HT1080 (cell line): ENCODE measurements around the gene ZDHHC8. TPM values are rescaled to one million over a fixed set of nuclear protein-coding genes. Genes with fewer than 3 reads are reported as not detected.

Experiments used
- DNase-seq: peaks from one replicate; pipeline ENCODE4 v3.0.0-alpha.2; 2015; ENCODE audit warnings: low read depth
- total RNA-seq: library from RNA; depleted of rRNA; stranded (reverse); fragments of >200 nt; shearing (Covaris generic); gene quantifications from 2 replicates; pipeline ENCODE4 v1.2.3, GENCODE V29; 2014

ZDHHC8 gene
- total RNA-seq, 1 experiment from 2014 or later, result 29.0 TPM

DNA sequence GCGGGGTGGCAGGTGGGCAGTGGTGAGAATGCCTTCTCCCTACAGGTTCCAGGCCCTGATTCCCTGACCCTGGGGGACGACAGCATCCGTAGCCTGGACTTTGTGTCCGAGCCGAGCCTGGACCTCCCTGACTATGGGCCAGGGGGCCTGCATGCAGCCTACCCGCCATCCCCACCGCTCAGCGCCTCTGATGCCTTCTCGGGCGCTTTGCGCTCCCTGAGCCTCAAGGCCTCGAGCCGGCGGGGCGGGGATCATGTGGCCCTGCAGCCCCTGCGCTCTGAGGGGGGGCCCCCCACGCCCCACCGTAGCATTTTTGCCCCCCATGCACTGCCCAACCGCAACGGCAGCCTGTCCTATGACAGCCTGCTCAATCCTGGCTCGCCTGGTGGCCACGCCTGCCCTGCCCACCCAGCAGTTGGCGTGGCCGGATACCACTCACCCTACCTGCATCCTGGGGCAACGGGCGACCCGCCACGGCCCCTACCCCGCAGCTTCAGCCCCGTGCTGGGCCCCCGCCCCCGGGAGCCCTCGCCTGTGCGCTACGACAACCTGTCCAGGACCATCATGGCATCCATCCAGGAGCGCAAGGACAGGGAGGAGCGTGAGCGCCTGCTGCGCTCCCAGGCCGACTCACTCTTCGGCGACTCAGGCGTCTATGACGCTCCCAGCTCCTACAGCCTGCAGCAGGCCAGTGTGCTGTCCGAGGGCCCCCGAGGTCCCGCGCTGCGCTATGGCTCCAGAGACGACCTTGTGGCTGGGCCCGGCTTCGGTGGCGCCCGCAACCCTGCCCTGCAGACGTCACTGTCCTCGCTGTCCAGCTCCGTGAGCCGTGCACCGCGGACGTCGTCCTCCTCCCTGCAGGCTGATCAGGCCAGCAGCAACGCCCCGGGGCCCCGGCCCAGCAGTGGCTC, 11.4 kb downstream of the ZDHHC8 start:
- DNase-seq, result no peak

DNA sequence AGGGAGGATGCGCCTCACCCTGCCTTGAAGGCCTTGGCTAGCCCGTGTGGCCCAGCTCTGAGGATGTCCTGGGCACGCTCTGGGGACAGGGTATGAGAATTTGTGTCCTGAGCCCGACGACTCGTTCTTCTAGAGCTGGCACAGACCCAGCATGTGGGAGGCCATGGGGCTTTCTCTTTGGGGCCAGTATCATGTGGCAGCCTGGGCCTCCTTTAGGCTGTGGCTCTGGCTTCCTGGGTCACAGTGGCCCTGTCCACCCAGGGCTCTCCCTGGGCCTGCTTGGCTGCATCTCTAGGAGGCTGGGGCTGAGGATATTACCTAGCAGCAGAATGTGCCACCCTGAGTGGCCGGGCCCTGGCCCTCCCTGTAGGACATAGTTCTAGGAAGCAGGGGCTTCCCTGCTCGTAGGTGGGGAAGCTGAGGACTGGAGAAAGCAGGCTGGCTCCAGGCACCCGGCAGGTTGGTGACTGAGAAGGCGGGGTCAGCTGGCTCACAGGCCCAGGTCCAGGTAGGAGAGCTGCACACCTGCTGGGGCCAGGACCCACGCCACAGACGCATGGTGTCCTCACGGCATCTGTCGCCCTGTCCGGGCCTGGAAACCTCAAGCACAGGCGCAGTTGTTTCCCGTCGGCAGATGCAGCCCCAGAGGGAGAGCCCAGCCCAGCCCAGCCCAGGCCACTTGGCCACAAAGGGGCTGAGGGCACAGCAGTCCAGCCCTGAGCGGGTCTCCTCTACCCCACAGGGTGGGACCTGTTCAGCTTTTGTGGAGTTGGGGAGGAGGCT, 12.5 kb downstream of the ZDHHC8 start:
- no peak for DNase-seq

DNA sequence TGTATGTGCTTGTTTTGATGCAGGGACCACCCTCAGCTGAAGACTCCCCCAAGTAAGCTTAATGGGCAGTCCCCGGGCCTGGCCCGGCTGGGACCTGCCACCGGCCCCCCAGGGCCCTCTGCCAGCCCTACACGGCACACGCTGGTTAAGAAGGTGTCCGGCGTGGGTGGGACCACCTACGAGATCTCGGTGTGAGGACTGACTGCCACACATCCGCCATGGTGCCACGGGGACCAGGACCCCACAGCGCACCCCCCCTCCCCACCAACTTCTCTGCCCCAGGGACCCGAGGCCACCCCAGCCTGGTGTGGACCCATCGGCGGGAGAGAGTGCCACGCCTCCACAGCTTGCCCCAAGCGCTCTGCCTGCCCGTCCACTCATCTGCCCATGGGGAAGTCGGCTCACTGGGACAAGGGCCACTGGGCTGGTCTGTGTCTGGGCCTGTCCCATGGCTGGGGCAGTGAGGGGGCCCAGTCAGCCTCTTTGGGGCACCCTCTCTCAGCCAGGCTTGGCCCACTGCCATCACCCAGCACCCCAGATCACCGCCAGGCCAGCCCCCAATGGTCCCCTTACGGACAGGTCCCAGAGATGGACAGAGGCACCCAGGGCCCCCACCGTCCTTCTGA, 13.7 kb downstream of the ZDHHC8 start:
- no peak for DNase-seq

DNA sequence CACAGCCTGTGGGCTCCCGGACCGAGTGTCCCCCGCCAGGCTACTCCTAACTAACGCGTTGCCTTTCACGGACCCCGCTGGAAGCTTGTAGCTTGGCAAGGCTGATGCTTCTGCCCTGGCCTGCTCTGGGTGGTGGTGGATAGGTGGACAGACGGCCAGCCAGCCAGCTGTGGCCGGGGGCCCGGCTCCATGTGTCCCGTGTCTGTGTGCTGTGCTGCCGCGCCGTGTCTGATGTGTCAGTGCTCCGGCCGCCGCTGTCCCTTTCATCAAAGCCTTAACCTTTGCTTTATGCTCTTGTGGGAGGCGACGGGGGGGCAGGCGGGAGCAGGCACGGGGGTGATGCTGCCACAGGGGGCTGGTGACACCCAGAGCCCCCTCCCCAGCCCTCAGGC, 14.2 kb downstream of the ZDHHC8 start:
- no peak for DNase-seq

DNA sequence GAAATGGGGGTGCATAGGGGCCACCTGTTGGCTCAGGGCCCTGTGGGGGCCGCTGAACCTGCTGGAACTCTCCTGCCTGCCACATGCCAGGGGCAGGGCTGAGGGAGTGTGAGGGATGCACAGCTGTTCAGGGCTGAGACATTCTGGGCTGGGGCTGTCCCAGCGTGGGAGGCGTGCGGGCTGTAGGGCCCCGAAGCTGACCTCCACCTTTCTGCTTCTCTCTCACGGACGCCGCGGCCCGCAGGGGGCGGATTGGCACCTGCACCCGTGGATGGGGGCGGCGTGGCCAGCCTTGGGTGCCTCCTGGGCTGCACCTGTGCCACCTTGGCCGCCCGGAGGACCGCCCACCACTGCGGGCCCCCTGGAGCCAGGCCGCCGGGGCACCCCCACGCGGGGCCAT, 15.2 kb downstream of the ZDHHC8 start:
- DNase-seq, result no peak

DNA sequence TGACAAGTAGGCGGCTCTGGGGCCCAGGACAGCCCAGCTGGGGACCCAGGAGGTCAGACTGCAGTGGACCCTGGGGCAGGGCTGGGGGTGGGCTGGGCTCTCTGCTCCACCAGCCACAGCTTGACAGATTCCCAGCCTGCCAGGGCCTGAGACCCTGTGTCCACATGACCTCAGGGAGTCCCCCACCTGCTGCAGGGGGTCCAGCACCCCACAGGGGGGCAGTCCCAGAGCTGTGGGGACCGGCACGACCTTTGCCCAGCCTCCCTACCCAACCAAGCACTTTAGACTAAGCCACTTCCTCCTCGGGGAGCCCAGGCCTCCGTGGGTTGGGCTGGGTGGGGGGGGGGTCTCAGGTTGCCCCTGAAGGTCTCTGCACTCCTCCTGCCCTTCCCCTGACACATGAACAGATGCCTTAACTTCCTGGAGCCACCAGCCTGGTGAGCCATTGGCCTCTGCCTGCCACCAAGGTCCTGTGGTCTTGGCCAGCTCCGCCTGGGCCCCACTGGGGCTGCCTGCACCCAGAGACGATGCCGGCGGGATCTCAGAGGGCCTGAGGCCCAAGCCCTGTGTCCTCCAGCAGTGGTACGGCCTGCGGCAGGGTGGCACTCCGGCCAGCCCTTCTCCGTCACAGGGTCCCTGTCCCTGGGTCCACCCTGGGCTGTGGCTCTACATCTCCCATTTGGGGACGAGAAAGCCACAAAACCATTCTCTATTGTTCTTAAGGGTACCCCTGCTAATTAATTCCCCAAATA, 15.8 kb downstream of the ZDHHC8 start:
- no peak for DNase-seq

DNA sequence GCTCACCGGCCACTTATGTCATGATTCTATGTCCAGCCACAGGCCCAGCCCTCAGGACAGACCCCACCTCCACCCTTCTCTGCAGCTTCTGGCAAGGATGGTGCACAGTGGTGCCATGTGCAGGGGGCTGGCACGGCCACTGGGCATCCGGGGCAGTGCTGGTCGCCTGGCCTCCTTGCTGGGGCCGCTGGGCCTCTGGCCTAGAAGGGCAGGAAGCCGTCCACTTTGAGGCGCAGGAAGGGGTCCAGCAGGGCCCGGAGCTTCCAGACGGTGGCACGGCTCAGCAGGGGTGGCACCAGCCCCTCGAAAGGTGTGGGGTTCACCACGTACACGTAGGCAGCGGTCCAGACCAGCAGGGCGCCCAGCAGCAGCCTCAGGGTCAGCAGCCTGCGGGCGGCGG, 16.8 kb downstream of the ZDHHC8 start:
- no peak for DNase-seq

DNA sequence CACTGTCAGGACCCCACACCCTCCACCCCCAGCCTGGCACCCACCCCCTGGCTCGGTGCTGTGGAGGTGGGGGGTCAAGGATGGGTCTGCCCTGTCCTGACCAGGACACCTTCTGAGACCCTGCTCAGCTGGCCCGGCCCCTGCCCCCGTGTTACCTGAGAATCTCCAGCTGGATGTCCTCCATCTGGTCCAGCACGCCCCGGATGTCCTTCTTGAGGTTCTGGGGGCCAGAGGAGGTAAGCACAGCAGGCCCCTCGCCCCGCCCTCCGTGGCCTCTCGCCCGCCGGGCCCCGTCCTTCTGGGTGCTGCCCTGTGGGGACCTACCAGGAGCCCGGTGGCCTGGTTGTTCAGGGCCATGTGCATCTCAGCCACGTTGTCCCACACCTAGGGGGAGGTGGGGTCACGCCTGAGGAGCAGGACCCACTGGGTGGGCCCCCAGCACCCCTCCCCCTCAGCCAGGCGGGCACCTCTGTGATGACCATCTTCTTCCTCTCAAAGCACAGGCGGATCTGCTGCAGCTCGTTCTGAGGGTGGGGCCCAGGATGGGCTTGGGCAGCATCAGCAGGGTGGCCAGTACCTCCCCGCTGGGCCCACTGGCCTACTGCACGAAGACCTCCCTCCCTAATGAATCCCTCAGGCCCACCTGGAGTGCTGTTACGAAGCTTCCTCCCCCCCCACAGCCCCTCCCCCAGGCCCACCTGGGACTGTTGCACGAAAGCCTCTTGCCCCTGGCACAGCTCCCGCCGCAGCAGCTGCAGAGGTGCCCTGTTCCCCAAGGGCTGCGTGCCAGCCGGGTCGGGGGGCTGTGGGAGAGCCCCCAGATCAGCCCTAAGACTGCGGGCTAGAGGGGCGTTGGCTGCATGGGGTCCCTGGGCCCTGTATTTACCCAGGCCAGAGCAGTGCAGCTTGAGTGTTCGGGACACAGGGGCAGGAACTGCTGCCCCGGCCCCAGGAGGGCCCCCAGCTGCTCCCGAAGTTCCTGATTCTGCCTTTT, 17.9 kb downstream of the ZDHHC8 start:
- no peak for DNase-seq

DNA sequence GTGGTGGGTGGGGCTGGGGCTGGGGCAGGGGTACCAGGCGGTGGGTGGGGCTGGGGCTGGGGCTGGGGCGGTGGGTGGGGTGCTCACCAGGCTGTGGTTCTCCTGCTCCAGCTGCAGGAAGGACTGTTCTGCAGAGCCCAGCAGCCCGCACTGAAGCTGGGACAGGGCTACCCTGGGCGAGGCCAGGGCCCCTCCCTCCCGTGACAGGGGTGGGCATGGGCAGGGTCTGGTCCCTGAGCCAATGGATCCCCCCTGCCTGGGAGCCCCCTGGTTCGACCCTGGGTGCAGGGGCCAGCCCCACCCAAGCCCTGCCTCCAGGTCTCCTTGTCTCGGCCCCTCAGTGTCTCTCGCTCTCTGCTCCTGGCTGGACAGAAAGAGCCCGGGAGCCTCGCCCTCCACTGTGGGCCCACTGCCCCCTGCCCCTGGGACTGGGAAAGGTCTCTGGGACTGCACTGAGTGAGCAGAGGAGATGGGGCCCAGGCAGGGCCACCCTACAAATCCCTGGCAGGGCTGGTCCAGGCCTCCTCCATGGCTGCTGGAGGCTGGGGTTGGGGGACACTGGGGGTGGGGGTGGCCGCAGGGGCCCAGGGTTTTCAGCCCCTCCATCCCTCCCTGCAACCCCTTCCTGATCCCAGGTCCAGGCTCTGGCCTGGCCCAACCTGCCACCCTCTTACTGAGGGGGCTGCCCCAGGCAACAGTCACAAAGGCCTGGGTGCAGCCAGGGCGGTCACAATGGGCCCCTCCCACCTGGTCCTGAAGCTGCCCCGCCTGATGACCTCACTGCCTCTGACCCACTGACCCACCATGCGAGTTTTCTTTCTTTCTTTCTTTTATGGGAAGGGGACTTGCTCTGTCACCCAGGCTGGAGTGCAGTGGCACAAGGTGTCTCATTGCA, 19.0 kb downstream of the ZDHHC8 start, which contains the start of gene CCDC188:
Gene CCDC188, minus strand, starts transcription at position 675 of the 895 bp plus-strand sequence. Its CDS starts 69 bp downstream, at position 606.
- DNase-seq, result no peak

DNA sequence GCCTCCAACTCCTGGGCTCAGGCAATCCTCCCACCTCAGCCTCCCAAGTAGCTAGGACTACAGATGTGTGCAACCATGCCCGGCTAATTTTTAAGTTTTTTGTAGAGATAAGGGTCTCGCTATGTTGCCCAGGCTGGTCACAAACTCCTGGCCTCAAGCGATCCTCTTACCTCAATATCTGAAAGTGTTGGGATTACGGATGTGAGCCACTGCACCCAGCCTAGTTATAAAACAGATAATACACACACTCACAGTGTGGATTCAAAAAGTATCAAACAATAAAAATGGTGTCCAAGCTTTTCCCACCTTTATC, 19.6 kb downstream of the ZDHHC8 start:
- no peak for DNase-seq

DNA sequence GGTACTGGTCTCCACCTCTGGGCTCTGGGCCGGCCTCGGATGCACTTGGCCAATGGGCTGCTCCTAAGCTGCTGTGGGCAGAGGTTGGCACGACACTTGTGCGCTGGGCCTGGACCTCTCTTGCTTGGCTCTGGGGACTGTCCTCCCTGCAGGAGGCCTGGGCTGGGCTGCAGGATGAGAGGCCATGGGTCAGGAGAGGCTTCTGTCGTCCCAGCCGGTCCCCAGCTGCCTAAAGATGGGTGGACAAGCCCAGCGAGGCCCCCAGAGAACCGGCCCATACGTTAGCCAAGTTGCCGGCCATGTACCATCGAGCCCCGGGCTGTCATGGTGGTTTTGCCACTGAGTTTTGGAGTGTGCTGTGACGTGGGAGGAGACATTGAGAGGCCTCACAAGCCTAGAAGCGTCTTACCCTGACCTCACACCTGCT, 20.9 kb downstream of the ZDHHC8 start:
- no peak for DNase-seq

DNA sequence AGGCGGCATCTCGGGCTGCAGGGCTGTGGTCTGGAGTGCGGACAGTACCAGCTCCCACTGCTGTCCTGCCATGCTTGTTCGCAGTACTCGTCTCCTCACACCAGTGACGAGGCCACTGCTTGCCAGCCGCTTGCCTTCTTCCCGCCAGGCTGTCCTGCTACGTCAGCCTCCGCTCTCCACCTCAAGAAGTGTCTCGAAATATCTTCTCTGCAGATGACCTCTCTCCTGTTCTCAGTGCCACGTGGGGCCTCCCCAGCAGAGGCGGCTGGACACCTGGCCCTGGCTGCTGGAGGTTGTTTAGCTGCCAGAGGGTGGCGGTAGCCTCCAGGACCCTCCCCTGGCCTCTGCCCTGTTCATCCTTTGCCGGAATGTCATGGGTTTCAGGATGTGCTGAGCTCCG, 22.3 kb downstream of the ZDHHC8 start:
- no peak for DNase-seq

DNA sequence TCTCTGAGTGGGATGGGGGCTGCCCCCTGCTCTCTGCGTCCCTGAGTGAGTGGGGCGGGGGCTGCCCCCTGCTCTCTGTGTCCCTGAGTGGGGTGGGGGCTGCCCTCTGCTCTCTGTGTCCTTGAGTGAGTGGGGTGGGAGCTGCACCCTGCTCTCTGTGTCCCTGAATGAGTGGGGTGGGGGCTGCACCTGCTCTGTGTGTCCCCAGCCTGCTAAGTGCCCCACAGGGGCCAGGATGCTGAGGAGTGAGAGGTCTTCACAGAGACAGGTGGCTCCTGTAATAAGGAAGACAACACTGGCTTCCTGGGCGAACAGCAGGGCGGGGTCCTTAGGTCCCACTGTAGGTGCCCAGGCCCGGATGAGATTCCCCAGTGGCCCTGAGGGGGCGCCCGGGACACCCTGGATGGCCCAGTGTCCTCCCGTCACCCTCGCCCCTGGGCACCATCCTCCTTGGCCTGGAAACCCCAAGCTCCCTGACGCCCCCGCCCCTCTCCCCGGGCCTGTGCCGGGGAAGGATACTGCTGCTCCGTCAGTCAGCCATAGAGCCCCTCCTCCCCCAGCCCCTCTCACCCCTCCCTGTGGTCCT, 23.1 kb downstream of the ZDHHC8 start:
- DNase-seq, result peak; percentile 13

DNA sequence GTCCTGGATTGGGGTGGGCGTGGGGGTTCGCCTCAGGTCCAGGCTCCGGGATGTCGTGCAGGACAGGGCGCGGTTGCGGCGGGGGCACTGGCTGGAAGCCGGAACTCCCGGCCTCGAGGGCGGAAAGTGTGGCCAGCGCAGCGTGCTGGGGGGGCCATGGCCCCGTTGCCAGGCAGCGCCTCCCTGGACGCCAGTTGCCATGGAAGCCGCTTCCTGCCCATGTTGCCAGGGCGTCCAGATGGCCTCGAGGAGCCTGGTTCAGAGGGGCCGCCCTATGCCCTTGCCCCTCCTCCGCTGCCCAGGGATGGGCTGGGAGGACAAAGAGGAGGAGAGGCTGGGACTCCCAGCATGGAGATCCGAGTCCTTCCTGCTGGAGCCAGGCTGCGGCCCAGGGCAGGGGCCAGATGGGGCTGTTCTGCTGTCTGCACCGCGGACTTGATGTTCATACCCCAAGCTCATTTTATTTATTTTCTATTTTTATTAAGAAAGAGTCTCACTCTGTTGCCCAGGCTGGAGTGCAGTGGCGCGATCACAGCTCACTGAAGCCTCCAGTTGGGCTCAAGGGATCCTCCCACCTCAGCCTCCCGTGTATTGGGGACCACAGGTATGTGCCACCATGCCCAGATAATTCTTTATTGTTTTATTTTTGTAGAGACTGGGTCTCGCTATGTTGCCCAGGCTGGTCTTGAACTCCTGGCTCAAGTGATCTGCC, 23.9 kb downstream of the ZDHHC8 start:
- peak; percentile 89 for DNase-seq

DNA sequence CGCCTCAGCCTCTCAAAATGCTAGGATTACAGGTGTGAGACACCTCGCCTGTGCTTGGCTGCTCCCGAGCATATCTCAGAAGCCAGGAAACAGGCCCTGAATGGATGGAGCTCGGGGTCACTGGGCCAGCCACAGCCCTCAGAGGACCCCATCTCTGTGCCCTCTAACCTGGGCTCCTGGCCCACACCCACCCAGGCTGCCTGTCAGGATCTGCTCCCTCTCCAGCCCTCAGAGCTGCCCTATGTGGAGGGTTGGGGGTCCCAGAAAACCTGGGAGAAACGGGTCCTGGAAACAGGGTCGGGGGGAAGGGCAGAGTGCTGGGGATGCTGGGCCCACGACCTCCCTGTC, 24.4 kb downstream of the ZDHHC8 start:
- DNase-seq, result no peak

DNA sequence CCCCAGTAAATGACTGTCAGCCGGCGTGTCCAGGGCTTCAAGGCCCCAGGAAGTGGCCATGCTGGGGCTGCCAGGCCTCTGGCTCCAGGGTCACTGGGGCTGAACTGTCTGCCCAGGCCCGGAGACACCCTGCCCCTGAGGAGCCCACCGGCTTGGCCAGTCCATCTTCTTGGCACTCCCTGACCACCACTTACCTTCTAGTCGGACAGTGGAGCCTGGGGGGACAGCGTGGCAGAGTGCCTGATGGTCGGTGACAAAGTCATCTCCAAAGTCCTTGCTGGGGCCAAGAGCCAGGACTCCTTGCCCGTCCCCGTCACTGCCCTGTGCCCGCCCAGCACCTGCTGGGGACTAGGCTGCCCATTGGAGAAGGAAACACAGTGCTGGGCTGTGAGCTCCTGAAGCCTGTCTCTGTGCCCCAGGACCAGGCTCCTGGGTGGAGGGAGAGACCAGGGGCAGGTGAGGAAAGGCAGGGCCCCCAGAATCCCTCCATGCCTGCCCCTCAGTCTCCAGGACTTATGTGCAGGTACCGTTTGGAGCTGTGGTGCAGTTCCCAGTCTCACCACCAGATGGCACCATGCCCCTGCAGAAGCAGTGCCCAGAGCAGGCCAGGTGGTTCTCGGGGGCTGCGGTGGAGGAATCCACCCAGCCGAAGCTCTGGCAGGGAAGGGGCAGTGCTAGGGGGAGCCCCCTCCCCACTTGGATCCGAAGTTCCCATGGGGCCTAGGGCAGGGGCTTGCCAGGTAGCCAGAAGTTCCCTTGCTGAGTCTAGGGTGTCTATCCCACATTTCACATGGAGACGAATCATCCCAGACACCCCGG, 25.2 kb downstream of the ZDHHC8 start:
- peak; percentile 56 for DNase-seq
